ENCODE results near the gene KLF7. TPM values are rescaled to one million over a fixed set of nuclear protein-coding genes. Genes with fewer than 3 reads are reported as not detected.

KLF7 gene
- total RNA-seq, 1 experiment from 2014 or later = 7.3 TPM

Other genes starting within 250 kb of the KLF7 start
- gene CPO, start 226.4 kb downstream of the KLF7 start, total RNA-seq (2014; rRNA removed; shearing (Covaris generic)) = not detected in 2 replicates

Data from RPMI7951 (cell line).